Loucy (cell line): ENCODE measurements around the gene BCAS3.

Experiments used
- CTCF ChIP-seq: fragments of 200-600 bp; sonication (generic); conservative IDR thresholded peaks from 2 replicates; pipeline ENCODE4 v1.5.1; 2014; ENCODE audit warnings: mild to moderate bottlenecking, antibody characterized with exemption, low read length
- EZH2phosphoT487 ChIP-seq: fragments of 200-600 bp; IDR thresholded peaks from 2 replicates; pipeline ENCODE4 v1.6.1; 2018; ENCODE audit warnings: antibody characterized with exemption, mild to moderate bottlenecking, moderate library complexity, borderline replicate concordance

- TF ChIP-seq CTCF (no peak), EZH2phosphoT487 (no peak)
Observed at GRCh38 chr17:60671482-60671881, 6.2 kb upstream of the BCAS3 start.
